SK-N-SH (cell line): ENCODE results near the gene TEPSIN. TPM values are rescaled to one million over a fixed set of nuclear protein-coding genes. Genes with fewer than 3 reads are reported as not detected.

ENCODE experiments used
- CTCF ChIA-PET: fragments of 300-600, 350-600 bp; formaldehyde crosslinking; extraction: SDS; loops from one replicate; lab custom pipeline; 2021; lab: Yijun Ruan, JAX
- POLR2A ChIA-PET: fragments of 350-600 bp; sonication (Branson Sonifier 250); formaldehyde crosslinking; extraction: SDS; loops from one replicate; lab custom pipeline; 2020; ENCODE audit warnings: antibody characterized with exemption, inconsistent platforms; lab: Yijun Ruan, JAX
- DNase-seq: peaks from one replicate; pipeline ENCODE4 v3.0.0; 2012
- H2AFZ ChIP-seq: fragments of 200-600 bp; sonication (generic); 2 replicates; pipeline ENCODE4 v1.8.1; 2016; ENCODE audit warnings: antibody characterized with exemption, mild to moderate bottlenecking, low read depth
- H3F3A ChIP-seq: fragments of 200-600 bp; sonication (generic); replicated peaks from 2 replicates; pipeline ENCODE3; 2016; ENCODE audit warnings: antibody characterized with exemption, mild to moderate bottlenecking; ENCODE audit not compliant: insufficient read depth
- H3K27ac ChIP-seq, 2 experiments: fragments of 200-500 bp in 1 of 2; fragments of 200-600 bp in 1 of 2; sonication (Bioruptor generic) in 1 of 2; sonication (generic), shearing (Covaris generic) in 1 of 2; 2 replicates each; pipeline versions ENCODE4 v1.5.1 to v1.6.1; 2014 to 2016; ENCODE audit warnings: low read depth in 2 of 2, inconsistent platforms in 1 of 2, low read length in 1 of 2, mild to moderate bottlenecking in 1 of 2, mixed read lengths in 1 of 2
- H3K27me3 ChIP-seq: fragments of 200-600 bp; sonication (generic), shearing (Covaris generic); 2 replicates; pipeline ENCODE4 v1.6.1; 2016; ENCODE audit warnings: mixed run types; ENCODE audit not compliant: insufficient read depth
- H3K36me3 ChIP-seq, 2 experiments: fragments of 200-500 bp in 1 of 2; fragments of 200-600 bp in 1 of 2; sonication (Bioruptor generic) in 1 of 2; sonication (generic) in 1 of 2; replicated peaks in 1 of 2; 2 replicates each; pipeline versions ENCODE3 to v1.5.1; 2014 to 2016; ENCODE audit warnings: low read length in 1 of 2, mild to moderate bottlenecking in 1 of 2; ENCODE audit not compliant: insufficient read depth in 2 of 2, control insufficient read depth in 1 of 2
- H3K4me1 ChIP-seq, 2 experiments: fragments of 200-500 bp in 1 of 2; fragments of 200-600 bp in 1 of 2; sonication (Bioruptor generic) in 1 of 2; sonication (generic), shearing (Covaris generic) in 1 of 2; 2 replicates each; pipeline versions ENCODE4 v1.5.1 to v1.6.1; 2014 to 2016; ENCODE audit warnings: low read depth in 1 of 2, low read length in 1 of 2, mixed run types in 1 of 2; ENCODE audit not compliant: insufficient read depth in 2 of 2, control insufficient read depth in 1 of 2
- H3K4me2 ChIP-seq: fragments of 200-600 bp; sonication (generic), shearing (Covaris generic); 2 replicates; pipeline ENCODE4 v1.6.1; 2017; ENCODE audit warnings: mixed run types
- H3K4me3 ChIP-seq, 2 experiments: fragments of 200-500 bp in 1 of 2; fragments of 200-600 bp in 1 of 2; sonication (Bioruptor generic) in 1 of 2; sonication (generic), shearing (Covaris generic) in 1 of 2; 2 replicates each; pipeline versions ENCODE4 v1.5.1 to v1.8.1; 2014 to 2016; ENCODE audit warnings: low read depth in 2 of 2, inconsistent platforms in 1 of 2, low read length in 1 of 2, mild to moderate bottlenecking in 1 of 2, mixed read lengths in 1 of 2, moderate library complexity in 1 of 2
- H3K79me2 ChIP-seq: fragments of 200-600 bp; sonication (generic); 2 replicates; pipeline ENCODE4 v1.8.1; 2017; ENCODE audit warnings: mild to moderate bottlenecking; ENCODE audit not compliant: insufficient read depth
- H3K9ac ChIP-seq: fragments of 200-600 bp; sonication (generic); 2 replicates; pipeline ENCODE4 v1.6.1; 2017; ENCODE audit warnings: mixed run types
- H3K9me2 ChIP-seq: fragments of 200-600 bp; sonication (generic); 2 replicates; pipeline ENCODE4 v1.6.1; 2017; ENCODE audit warnings: mixed run types
- H3K9me3 ChIP-seq: fragments of 200-600 bp; sonication (generic); 2 replicates; pipeline ENCODE4 v1.6.1; 2017; ENCODE audit warnings: mixed run types, mild to moderate bottlenecking, moderate library complexity
- H4K20me1 ChIP-seq: fragments of 200-600 bp; sonication (generic); 2 replicates; pipeline ENCODE4 v1.6.1; 2017; ENCODE audit warnings: mild to moderate bottlenecking, mixed run types; ENCODE audit not compliant: insufficient read depth
- CHD2 ChIP-seq: fragments of 150-350 bp; IDR thresholded peaks from 2 replicates; pipeline ENCODE4 v1.6.1; 2018; ENCODE audit warnings: low read length; ENCODE audit not compliant: partially characterized antibody
- ELF1 ChIP-seq: IDR thresholded peaks from 2 replicates; pipeline ENCODE4 v1.4.0; 2012
- EP300 ChIP-seq, 2 experiments: IDR thresholded peaks; 2 replicates each; pipeline versions ENCODE4 v1.4.0 to v1.6.1; 2012; ENCODE audit warnings: borderline replicate concordance in 1 of 2, low read depth in 1 of 2, low read length in 1 of 2
- FOSL2 ChIP-seq: IDR thresholded peaks from 2 replicates; pipeline ENCODE4 v1.4.0; 2012; ENCODE audit warnings: low read depth, mild to moderate bottlenecking, moderate library complexity, borderline replicate concordance
- FOXM1 ChIP-seq: IDR thresholded peaks from 2 replicates; pipeline ENCODE4 v1.4.0; 2012; ENCODE audit warnings: low read depth, mild to moderate bottlenecking
- GATA2 ChIP-seq: sonication (generic); formaldehyde crosslinking; IDR thresholded peaks from 2 replicates; pipeline ENCODE4 v1.5.0; 2020; ENCODE audit warnings: mild to moderate bottlenecking, missing genetic modification reagents
- JUND ChIP-seq: IDR thresholded peaks from 2 replicates; pipeline ENCODE4 v1.4.0; 2012
- MXI1 ChIP-seq: IDR thresholded peaks from 2 replicates; pipeline ENCODE4 v1.6.1; 2012; ENCODE audit warnings: mild to moderate bottlenecking, low read depth, low read length, improper control_type of control experiment
- NFIC ChIP-seq: IDR thresholded peaks from 2 replicates; pipeline ENCODE4 v1.4.0; 2012; ENCODE audit warnings: borderline replicate concordance
- NRF1 ChIP-seq: IDR thresholded peaks from 2 replicates; pipeline ENCODE4 v1.6.1; 2012; ENCODE audit warnings: low read depth, mild to moderate bottlenecking, low read length
- RFX5 ChIP-seq: IDR thresholded peaks from 2 replicates; pipeline ENCODE4 v1.6.1; 2012; ENCODE audit warnings: mild to moderate bottlenecking, improper control_type of control experiment, low read length
- SIN3A ChIP-seq: IDR thresholded peaks from 2 replicates; pipeline ENCODE4 v1.6.1; 2012; ENCODE audit warnings: low read depth, mild to moderate bottlenecking, low read length, moderate library complexity, borderline replicate concordance
- SMC3 ChIP-seq: IDR thresholded peaks from 2 replicates; pipeline ENCODE4 v1.6.1; 2012; ENCODE audit warnings: low read depth, low read length, improper control_type of control experiment
- TAF1 ChIP-seq: IDR thresholded peaks from 2 replicates; pipeline ENCODE4 v1.6.1; 2012; ENCODE audit warnings: low read depth, mild to moderate bottlenecking, low read length, moderate library complexity, borderline replicate concordance
- TCF12 ChIP-seq: IDR thresholded peaks from 2 replicates; pipeline ENCODE4 v1.4.0; 2012
- USF2 ChIP-seq: fragments of 150-350 bp; IDR thresholded peaks from 2 replicates; pipeline ENCODE4 v1.6.1; 2017; ENCODE audit warnings: antibody characterized with exemption, low read length, low read depth, borderline replicate concordance
- YY1 ChIP-seq: IDR thresholded peaks from 2 replicates; pipeline ENCODE4 v1.4.0; 2012; ENCODE audit warnings: low read depth, mild to moderate bottlenecking
- ZBTB33 ChIP-seq: IDR thresholded peaks from 2 replicates; pipeline ENCODE4 v1.4.0; 2012; ENCODE audit warnings: low read depth, borderline replicate concordance
- WGBS: methylation state at CpG from one replicate; pipeline ENCODE4 v1.1.6; 2017; ENCODE audit warnings: low lambda C conversion rate; 5-methylcytosine and 5-hydroxymethylcytosine counted together
- polyA plus RNA-seq, 3 experiments: library from polyadenylated mRNA; depleted of rRNA; stranded (reverse); fragments of >200 nt; gene quantifications; 2 replicates each; pipeline ENCODE4 v1.2.3, GENCODE V29; 2012
- TF ChIP-seq, protein P1 (sequence below): fragments of 150-350 bp; IDR thresholded peaks from 2 replicates; pipeline ENCODE4 v1.6.1; 2016; ENCODE audit warnings: mild to moderate bottlenecking, low read depth, low read length
- TF ChIP-seq, protein P2 (sequence below): IDR thresholded peaks from 2 replicates; pipeline ENCODE4 v1.4.0; 2012; ENCODE audit warnings: low read depth

Gene TEPSIN
- polyA plus RNA-seq, 1 of the 3 experiments (the other 2 are of a cell fraction): 35.3 TPM

- no peak overlapping the region for H3K4me3 ChIP-seq
- H3F3A ChIP-seq: no peaks in the 10 kb centered on the region
- H3K4me1 ChIP-seq: peaks cover 0 to 15% of the 10 kb centered on the region in 2 experiments; a peak in 2 of 4 replicates
- H2AFZ ChIP-seq: no peak overlapping the region
- peaks cover 27% of the 10 kb centered on the region for H3K79me2 ChIP-seq
- CTCF ChIA-PET: interaction anchor here (1.5 to 12.8 kb wide), 2 partner anchors 58 to 91 kb away, joined by 3 to 133 read pairs; no protein-coding TSS in a partner anchor
- DNase-seq: no peak
- TF ChIP-seq SIN3A (no peak), CHD2 (no peak), SMC3 (no peak), NRF1 (no peak), JUND (no peak), MXI1 (no peak), NFIC (no peak), FOSL2 (no peak), TAF1 (no peak), RFX5 (no peak), ELF1 (no peak), FOXM1 (no peak), TCF12 (no peak), USF2 (no peak), GATA2 (CRISPR knock-in tag) (no peak), EP300 (IDR thresholded peaks at IDR 0.05; ENCODE audit: borderline replicate concordance in 1 of 2, low read depth in 1 of 2, low read length in 1 of 2) (no peak), YY1 (no peak), ZBTB33 (no peak)
- TF ChIP-seq, protein P1, sequence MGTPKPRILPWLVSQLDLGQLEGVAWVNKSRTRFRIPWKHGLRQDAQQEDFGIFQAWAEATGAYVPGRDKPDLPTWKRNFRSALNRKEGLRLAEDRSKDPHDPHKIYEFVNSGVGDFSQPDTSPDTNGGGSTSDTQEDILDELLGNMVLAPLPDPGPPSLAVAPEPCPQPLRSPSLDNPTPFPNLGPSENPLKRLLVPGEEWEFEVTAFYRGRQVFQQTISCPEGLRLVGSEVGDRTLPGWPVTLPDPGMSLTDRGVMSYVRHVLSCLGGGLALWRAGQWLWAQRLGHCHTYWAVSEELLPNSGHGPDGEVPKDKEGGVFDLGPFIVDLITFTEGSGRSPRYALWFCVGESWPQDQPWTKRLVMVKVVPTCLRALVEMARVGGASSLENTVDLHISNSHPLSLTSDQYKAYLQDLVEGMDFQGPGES: no peak
- TF ChIP-seq, protein P2, sequence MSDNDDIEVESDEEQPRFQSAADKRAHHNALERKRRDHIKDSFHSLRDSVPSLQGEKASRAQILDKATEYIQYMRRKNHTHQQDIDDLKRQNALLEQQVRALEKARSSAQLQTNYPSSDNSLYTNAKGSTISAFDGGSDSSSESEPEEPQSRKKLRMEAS: no peak
- TF ChIP-seq, all 33 proteins: peak for 0
- Histone ChIP-seq H3K9ac (no peak overlapping the region), H3K27me3 (no peaks in the 10 kb centered on the region), H3K9me3 (no peaks in the 10 kb centered on the region), H3K9me2 (no peaks in the 10 kb centered on the region), H3K36me3 (peaks cover 0 to 40% of the 10 kb centered on the region in 2 experiments), H3K4me2 (no peak overlapping the region), H4K20me1 (no peaks in the 10 kb centered on the region), H3K27ac (no peak overlapping the region)
- WGBS: 92% methylated on average over 17 of the region's 21 CpGs
- POLR2A ChIA-PET: interaction anchor here (1.3 kb wide), 1 partner anchor 11 kb away, joined by 4 read pairs; the partner anchor contains the start of gene CEP131
Measured at GRCh38 chr17:81233811-81234505, 4.9 kb downstream of the TEPSIN start.
